HTR-8/SVneo (cell line): ENCODE results near the gene ELMOD3.

ENCODE experiments used
- DNase-seq: peaks from one replicate; pipeline ENCODE4 v3.0.0; 2011; ENCODE audit warnings: low spot score, mixed read lengths; ENCODE audit not compliant: insufficient read length
- FAIRE-seq: peaks from 2 replicates; lab custom pipeline; 2011; peaks lifted over from hg19 to GRCh38; lab: Jason Lieb, UNC

Gene ELMOD3

GRCh38 chr2:85419009-85419675 lies 64.6 kb downstream of the ELMOD3 start:
- DNase-seq (no peak), FAIRE-seq (no peak)

GRCh38 chr2:85420536-85421259 lies 66.1 kb downstream of the ELMOD3 start:
- DNase-seq (peak; percentile 93), FAIRE-seq (peak; percentile 48)

GRCh38 chr2:85421260-85422071 lies 66.9 kb downstream of the ELMOD3 start:
- FAIRE-seq (no peak), DNase-seq (no peak)

DNA sequence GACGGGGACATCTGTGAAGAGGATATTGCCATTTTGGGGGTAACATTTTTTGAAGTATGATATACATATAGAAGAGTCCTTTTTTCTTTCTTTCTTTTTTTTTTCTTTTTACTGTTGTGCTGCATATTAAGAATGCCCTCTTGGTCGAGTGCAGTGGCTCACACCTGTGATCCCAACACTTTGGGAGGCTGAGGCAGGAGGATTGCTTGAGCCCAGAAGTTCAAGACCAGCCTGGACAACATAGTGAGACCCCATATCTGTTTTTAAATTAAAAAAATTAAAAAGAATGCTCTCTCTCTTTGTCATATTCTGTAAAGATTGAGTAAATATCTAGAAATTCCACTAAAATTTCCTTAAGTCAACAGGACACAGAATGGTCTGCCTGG lies 67.5 kb downstream of the ELMOD3 start:
- FAIRE-seq (no peak), DNase-seq (no peak)

DNA sequence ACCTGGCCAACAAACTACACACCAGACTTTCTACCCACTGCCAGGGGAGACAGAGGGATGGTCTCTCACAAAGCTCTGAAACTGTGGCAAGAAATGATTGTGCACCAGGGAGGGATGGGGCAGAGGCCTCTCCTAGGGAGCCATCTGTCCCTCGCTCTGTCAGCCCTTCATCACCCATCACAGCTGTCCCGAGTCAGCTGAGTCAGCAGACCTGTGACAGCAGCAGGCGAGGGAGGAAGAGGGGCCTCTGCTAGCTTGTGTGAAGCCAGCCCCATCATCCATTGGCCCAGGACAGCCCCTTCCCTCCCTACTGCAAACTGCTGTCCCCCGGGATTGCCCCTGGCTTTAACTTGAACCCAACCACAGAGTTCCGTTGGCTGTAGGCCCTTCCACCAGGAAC lies 69.0 kb downstream of the ELMOD3 start:
- FAIRE-seq: no peak

DNA sequence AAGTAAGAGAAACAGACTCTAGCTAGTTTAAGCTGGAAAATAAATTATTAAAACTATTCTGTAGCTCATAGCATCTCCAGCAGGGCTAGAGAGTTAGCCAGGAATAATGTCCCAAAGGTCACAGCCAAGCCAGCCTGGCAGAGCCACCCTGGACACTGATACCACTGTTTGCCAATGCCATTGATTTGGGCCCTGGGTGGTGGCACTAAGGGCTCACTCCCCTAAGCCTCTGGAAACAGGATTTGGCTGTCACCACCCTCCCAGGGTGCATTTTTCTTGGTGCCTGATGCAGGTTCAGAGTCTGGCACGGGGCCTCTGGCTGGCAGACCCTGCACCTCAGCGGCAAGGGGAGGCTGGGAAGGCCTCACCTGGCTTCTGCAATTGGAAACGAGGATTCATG lies 71.0 kb downstream of the ELMOD3 start:
- DNase-seq (no peak), FAIRE-seq (no peak)

More for the DNA sequence above, 69.0 kb downstream of the ELMOD3 start:
- no peak for DNase-seq

DNA sequence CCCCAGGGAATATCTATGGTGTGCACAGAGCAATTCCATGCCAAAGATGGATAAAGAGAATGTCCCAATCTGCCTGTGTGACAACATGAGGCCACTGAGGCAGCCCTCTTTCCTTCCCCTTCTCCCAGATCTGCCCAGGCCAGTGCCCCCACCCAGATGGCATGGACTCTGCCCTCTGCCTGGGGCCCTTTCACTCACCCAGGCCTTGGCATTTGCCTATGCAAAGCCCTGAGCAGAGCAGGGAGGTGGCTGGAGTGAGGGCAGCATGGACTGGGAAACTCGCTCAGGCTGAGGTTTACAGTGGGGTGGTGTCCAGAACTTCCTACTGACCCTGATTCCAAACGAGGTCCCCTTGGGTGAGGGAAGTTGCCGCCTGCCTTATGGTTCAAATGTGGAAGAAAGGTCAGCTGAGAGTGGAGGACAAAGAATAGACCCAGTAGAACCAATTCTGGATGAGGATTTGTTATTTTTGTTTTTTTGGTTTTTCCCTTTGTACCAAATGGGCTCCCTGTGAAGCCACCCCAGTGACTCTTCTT lies 72.8 kb downstream of the ELMOD3 start:
- DNase-seq: no peak
- no peak for FAIRE-seq

DNA sequence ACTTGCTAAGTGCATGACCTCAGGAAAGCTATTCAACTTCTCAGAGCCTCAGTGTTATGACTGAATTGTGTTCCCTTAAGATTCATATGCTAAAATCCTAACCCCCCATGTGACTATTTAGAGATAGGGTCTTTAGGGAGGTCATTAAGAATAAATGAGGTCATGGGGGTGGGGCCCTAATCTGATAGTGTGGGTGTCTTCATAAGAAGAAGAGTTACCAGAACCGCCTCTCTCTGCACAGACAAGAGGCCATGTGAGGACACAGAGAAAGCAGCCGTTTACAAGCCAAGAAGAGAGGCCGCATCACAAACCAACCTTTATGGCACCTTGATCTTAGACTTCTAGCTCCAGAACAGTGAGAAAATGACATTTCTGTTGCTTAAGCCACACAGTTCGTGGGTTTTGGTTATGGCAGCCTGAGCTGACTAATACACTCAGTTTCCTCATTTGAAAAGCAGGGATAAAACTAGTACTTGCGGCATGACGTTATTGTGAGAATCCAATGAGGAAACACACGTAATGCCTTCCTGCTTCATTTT lies 73.8 kb downstream of the ELMOD3 start:
- FAIRE-seq: no peak
- DNase-seq: no peak

DNA sequence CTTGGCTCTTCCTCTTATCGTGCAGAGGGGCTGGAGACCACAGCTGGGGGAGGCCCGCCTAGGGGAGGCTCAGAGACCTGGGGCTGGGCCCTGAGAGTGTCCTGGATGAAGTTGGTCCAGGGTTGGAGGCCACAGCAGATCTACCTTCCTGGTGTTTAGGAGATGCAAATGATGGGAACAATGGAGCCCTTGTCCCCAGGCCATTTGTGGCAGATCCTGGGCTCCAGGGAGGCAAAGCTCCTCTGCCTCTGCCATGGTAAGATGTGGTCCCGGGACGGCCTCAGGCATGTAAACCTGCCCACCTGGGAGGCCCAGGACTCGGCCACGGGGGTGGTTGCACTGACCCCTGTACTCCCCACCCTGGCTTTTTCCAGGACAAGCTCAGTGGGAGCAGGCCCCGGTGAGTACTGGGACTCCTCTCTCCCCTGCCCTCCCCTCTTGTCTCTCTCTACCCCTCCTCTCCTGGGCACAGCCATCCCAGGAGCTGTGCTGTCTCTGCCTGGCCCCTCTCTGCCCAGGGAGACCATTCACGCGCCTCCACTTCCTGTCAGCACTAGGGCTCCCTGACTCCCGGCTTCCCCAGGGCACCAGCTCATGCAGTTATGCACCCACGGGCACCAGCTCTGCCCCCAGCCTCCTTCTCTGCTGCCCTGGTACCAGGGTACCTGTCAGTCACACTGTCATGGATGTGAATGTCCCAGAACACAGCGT lies 74.8 kb downstream of the ELMOD3 start:
- FAIRE-seq: no peak
- DNase-seq: no peak

- FAIRE-seq (no peak), DNase-seq (no peak)
Measured at GRCh38 chr2:85429924-85430289, 75.3 kb downstream of the ELMOD3 start.

- DNase-seq (no peak), FAIRE-seq (no peak)
Measured at GRCh38 chr2:85430752-85431569, 76.4 kb downstream of the ELMOD3 start.

- DNase-seq: no peak
Measured at GRCh38 chr2:85431570-85432205, 77.1 kb downstream of the ELMOD3 start.

DNA sequence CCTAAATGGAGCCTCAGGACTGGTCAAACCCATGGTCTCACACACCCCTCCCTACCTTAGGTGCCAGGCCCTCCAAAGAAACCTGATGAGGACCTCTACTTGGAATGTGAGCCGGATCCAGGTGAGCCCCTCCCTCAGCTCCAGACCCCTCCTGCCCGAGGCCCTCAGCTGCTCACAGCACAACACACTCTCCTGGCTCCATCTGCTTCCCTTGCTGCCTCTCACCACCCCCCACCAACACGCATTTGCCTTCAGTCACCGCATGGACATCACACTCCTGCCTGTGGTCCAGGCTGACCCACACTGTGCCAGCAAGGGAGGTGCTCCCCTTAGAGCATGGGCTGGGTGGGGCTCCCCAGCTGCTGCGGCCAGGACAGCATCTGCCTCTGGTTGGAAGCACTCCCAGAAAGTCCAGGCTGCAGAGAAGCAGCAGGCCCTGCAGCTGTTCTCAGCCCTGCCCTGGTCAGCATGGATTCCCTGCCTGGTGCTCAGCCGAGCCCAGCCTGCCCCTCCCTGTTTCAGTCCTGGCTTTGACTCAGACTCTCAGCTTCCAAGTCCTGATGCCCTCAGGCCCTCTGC lies 79.0 kb downstream of the ELMOD3 start:
- DNase-seq: peak; percentile 71

More at GRCh38 chr2:85431570-85432205, 77.1 kb downstream of the ELMOD3 start:
- peak; percentile 67 for FAIRE-seq

DNA sequence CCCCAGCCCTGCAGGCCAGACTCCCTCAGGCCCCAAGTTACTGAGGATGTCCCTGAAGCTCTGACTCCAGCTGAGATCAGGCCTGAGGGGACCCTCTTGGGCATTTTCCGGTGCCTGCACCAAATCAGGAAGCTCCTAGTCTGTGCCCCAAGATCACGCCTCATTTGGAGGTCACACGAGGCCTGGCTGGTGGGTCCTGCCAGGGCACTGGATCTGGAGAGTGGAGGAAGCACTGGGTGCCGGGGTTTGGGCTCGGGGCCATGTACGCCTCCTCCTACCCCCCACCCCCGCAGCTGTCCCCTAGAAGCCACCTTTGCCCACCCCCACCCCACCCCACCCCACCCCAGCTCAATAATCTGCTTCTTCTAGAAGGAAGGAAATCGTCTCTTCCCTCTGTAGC lies 80.1 kb downstream of the ELMOD3 start:
- DNase-seq (no peak), FAIRE-seq (no peak)

More for the DNA sequence above, 79.0 kb downstream of the ELMOD3 start:
- peak; percentile 68 for FAIRE-seq

DNA sequence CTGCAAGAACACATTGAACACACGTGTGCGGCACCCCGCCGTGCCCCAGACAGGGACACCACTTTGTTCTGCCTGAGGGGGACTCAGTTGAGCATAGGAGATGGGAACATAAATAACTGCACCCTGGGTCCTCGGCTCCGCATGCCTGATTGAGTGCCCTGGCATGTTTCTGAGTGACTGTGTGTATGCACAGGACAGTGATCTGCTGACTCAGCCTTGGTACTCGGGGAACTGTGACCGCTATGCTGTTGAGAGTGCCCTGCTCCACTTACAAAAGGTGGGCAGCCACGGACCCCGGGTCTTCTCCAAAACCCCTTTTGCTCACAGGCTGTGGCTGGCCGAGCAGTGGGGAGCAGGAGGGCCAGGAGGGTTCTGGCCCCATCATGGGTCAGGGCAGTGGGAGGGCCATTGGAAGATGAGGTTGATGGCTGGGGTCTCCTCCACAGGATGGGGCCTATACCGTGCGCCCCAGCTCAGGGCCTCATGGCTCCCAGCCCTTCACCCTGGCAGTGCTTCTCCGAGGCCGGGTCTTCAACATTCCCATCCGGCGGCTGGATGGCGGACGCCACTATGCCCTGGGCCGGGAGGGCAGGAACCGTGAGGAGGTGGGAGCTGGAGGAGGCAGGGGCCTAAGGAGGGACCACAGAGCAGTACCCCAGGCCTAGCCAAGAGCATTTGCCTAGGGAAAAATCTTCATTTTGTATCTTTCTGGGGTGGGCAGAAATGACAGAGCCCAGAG lies 80.8 kb downstream of the ELMOD3 start:
- FAIRE-seq (no peak), DNase-seq (no peak)

DNA sequence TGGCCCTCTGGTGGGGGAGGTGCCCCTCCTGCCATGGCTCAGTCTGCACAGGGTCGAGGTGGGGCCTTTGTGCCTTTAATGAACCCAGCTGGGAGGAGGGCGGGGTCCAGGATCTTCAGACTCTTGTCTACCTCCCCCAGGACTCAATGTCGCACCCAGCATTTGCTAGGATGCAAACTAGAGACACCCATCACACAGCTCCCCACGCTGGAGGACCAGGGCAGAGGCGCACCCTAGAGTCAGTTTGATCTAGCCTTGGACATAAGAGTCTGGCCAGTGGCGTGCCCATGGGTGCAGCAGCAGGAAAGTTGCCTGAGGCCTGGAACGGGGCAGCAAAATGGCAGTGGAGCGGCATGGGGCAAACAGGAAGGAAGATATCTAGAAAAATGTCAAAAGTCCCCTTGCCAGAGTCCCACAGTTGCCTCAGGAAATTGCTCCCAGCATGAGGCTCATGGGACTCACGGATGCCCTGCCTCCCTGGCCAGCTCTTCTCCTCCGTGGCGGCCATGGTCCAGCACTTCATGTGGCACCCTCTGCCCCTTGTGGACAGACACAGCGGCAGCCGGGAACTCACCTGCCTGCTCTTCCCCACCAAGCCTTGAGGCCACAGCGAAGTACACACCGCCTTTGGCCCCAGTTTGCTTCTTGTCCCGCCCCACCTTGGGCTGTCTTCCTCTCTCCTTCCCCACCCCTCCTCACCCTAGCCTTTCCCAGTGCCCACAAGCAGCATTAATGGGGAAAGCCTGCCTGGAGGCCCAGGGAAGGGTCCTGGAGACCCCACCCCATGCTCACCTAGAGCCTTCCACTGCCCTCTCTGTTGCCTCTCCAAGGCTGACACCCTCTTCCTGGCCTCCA lies 81.6 kb downstream of the ELMOD3 start:
- FAIRE-seq (no peak), DNase-seq (no peak)
